NCI-H345 treated with DMSO at 0.1 percent for 48 hours (cell line): ENCODE results near the gene PRTN3.

ENCODE experiments used
- DNase-seq: peaks from one replicate; lab custom pipeline; 2025; ENCODE audit not compliant: unreplicated experiment; lab: John Stamatoyannopoulos, UW

Gene PRTN3, protein sequence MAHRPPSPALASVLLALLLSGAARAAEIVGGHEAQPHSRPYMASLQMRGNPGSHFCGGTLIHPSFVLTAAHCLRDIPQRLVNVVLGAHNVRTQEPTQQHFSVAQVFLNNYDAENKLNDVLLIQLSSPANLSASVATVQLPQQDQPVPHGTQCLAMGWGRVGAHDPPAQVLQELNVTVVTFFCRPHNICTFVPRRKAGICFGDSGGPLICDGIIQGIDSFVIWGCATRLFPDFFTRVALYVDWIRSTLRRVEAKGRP

DNA sequence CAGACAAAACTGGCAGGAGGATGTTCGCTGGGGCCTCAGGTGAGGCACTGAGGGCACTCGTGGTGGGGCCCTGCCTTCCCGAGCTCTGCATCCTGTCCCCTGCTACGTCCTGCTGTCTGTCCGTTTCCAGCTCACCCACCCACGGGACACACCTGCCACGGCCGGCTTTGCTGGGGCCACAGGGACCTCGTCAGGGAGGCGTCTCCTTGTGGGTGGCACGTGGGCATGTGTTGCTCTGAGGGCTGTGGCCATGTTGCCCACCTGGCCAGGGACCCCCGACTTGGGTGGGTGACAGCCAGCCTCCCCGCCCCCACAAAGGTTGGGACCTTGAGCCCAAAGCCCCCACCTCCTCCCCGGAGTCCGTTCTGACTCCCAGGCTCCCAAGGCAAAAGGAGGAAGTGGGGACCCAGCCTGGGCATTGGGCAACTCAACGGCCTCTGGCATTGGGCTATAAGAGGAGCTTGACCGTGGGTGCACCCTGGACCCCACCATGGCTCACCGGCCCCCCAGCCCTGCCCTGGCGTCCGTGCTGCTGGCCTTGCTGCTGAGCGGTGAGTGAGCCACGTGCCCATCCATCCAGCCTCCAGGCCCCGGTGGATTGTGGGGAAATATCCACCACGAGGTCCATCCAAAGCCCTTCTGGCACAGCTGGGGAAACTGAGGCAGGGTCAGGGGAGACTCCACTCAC is at the start of gene PRTN3:
Gene PRTN3, plus strand, starts transcription at position 481 of the 688 bp plus-strand sequence. Its CDS starts 10 bp downstream, at position 491.
- DNase-seq: no peak

DNA sequence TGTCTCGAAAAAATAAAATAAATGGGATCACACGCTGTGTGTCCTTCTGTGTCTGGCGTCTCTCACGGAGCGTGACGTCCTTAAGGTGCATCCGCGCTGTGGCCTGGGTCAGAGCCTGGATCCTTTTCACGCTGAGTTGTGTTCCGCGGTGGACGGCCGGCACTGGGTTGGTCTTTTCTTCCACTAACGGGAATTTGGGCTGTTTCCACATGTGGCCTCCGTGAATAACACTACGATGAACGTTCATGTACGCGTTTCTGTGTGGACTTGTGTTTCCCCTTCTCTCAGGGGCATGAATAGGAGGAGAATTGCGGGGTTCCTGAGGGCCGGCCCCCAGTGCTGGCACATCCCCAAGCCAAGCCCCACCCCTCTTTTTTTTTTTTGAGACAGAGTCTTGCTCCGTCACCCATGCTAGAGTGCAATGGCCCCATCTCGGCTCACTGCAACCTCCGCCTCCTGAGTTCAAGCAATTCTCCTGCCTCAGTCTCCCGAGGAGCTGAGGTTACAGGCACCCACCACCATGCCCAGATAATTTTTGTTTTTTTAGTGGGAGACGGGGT is 49.7 kb upstream of the PRTN3 start:
- DNase-seq: no peak

DNA sequence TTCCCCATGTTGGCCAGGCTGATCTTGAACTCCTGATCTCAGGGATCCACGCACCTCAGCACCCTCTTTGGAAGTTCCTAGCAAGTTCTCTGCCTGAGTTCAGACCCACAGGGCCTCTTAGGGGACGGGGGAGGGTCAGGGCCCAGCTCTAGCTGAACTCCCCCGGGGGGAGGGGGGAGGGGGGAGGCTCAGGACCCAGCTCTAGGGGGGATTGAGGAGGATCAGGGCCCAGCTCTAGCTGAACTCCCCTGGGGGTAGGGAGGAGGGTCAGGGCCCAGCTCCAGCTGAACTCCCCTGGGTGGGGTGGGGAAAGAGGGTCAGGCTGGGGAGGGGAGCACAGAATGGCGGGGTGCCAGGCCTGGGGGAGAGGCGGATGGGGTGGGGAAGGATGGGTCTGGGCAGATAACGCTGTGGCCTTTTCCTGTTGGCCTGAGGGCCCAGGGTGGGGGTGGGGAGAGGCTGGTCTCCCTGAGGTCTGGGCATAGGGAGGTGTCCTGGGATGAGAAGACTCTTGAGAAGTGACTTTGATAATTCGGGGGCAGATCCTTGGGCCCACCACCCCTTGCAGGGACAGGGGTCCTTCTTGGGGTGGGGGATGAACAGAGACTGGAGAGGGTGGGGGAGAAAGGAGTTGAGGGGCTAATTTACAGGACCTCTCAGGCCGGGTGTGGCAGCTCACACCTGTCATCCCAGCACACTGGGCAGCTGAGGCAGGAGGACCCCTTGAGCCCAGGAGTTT is 49.1 kb upstream of the PRTN3 start:
- no peak for DNase-seq

DNA sequence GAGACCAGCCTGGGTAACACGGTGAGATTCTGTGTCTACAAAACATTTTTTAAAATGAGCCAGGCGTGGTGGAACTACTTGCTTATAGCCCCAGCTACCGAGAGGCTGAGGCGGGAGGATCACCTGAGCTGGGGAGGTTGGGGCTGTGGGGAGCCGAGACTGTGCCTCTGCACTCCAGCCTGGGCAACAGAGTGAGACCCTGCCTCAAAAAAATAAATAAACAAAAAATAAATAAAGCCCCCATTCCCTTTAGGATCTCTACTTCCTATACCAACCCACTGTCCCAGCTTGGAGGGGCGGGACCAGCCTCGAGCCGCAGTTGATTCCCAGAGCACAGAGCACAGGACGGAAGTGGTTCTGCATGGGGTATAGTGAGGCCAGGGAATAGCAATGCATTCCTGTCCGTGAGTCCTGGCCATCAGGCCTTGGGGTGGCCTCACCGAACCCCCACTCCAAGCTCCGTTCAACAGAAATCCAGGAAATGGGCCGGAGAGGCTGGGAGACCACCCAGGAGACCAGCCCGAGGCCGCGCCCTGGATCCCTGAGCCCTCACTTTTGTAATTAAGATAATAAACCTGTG is 48.4 kb upstream of the PRTN3 start:
- no peak for DNase-seq

DNA sequence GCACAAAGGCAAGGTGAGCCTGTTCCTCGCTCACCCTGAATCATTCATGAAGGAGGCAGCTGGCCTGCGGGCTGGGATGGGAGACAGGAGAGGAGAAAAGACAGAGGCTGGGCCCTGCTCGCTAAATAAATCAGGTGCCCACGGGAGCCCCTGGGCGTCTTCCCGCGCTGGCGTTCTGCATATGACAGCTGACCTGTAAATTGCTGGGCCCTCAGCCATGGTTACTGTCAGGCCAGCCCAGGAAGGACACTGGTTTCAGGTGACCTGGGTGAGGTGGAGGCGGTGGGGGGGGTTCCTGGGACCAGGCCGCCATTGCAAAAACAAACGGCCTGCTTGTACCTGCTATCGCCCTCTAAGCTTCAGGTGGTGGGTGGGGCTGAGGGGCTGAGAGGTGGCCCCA is 47.0 kb upstream of the PRTN3 start:
- no peak for DNase-seq

DNA sequence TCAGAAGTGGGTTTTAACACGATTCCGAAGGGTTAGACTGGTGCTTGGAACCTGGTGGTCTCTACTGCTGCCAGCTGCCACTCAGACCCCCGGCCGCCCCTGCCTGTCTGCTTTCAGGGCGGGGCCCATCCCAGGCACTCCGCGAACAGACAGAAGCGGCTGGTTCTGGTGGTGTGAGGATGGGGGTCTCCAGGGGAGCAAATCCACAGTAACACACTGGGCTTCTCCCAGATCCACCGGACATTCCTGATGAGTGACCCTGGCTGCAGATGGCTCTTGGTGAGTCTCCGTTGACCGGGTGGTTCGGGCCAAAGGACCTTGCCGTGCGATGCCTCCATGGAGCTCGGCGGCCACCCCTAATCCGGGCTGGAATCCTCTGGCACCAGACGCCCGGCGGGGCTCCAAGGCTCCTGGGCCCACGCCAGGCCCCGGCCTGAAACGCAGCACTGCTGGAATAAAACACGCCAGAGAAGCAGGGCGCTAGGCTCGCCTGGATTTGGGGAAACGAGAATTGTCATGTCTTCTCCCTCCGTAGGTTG is 45.7 kb upstream of the PRTN3 start:
- DNase-seq: no peak

DNA sequence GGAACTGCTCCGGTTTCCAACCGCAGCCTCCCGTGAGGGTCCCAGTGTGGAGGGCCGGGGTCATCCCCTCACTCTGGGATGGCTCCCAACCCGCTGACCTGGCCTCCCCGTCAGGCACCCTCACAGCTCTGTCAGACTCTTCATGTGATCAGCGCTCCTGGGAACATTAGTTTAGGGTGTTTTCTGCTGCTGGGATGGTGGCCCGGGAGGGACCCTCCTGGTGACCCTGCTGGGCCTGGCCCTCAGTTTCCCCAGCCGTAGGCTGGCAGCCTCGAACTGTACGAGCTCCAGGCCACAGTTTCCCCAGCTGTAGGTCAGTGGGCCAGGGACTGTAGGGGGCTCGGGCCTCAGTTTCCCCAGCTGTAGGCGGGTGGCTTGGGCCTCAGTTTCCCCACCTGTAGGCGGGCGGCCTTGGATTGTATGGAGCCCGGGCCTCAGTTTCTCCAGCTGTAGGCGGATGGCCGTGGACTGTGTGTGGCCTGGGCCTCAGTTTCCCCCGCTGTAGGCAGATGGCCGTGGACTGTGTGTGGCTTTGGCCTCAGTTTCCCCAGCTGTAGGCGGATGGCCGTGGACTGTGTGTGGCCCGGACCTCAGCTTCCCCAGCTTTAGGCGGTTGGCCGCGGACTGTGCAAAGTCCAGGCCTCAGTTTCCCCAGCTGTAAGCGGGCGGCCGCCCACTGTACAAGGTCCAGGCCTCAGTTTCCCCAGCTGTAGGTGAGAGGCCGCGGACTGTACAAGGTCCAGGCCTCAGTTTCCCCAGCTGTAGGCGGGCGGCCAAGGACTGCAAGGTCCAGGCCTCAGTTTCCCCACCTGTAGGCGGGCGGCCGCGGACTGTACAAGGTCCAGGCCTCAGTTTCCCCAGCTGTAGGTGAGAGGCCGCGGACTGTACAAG is 44.9 kb upstream of the PRTN3 start:
- DNase-seq: no peak

DNA sequence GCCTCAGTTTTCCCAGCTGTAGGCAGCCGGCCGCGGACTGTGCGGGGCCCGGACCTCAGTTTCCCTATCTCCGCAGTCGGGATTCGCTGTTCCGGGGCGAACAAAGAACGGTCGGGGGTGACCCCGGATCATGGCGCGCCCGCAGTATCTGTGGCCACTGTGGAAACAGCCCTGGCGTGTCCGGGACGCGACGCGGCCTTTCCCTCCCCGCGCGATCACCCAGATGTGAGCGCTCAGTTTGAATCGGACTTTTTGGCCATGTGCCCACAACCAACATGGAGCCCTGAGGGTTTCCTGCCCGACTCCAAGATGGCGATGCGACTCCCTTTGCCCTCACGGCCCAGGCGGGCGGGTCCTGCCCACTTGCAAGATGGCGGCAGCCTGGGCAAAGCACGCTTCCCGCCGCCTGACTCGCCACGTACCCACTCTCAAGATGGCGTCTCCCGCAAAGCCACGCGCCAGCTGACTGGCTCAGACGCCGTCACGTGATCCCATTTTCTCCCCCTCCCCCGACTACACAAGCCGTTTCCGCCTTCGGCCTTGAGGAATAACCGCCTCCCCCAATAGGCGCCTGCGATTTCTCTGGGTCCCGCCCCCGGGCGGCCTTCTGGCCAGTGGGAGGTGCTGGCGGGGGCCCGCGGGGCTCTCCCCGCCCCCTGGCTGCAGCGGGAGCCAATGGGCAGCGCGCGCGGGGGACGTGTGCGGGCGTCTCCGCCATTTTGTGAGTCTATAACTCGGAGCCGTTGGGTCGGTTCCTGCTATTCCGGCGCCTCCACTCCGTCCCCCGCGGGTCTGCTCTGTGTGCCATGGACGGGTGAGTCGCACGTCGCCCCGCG is 43.9 kb upstream of the PRTN3 start, which contains the start of gene PTBP1:
Gene PTBP1, plus strand, starts transcription at position 761 of the 836 bp plus-strand sequence. Its CDS starts 46 bp downstream, at position 807.
- peak; percentile 99 for DNase-seq

DNA sequence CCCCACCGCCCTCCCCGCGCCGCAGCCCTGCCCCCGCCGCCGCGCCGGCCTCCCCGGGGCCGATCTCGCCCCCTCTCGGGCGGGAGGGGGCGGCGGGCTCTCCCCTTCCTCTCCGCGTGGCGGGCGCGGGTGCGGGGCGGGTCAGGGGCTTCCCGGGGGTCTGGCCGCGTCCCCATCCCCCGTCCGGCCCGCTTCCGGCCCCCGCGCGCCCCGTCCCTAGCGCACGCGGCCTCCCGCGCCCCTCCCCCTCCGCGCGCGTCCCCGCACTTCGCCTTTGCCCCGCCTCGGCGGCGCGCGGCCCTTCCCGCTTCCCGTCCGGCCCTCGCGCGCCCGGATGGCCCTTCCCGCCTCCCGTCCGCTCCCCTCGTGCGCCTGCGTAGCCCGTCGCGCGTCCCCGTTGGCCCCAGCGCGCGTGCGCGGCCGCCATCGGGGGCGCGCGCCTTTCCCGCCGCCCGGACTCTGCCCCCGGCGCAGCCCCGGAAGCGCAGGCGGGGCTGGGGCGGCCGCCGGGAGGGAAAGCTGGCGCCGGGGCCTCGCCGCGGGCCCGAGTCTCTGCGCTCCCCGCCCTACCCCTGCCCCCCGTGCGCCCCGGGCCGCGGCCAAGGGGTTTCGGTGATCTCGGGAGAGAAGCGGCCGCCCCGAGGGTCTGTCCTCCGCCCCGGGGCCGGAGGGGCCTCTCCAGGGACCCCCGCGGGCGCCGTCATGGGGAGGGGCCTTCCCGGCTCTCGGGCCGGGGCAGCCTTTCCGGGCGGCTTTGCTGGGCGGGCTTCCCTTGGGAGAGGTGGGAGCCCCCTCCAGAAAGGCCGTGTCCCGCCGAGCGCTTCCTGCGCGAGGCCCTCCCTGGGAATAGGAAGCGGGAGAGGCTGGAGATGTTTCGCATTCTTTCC is 43.0 kb upstream of the PRTN3 start:
- peak; percentile 72 for DNase-seq

DNA sequence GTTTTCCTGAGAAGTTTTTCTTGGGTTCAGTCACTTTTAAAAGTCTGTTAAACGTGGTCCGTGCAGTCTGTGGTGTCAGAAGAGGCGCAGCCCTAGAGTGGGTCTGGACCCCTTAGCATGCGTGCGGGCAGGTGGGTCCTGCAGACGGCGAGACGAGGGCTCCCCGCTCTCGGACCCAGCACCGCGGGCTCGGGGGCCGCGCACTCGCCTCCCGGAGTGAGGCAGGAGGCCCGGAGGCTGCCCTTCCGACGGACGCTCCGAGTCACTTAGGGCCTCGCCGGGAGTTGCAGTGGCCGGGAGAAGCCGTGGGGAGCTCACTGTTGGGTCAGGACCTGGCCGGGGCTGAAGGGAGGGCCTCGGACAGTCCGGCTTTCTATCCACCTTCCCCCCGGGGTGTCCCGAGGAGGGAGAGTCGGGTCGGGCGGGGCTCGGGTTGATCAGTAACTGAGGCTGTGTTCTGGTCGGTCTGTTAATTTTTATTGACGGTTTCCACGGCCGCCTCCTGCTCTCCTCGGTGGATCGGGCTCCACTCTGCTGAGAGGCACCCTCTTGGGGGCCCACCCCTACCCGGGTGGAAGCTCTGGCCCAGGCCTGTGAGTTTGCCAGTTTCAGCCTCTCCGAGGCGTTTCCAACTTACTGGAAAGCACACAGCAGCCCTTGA is 42.3 kb upstream of the PRTN3 start:
- no peak for DNase-seq

DNA sequence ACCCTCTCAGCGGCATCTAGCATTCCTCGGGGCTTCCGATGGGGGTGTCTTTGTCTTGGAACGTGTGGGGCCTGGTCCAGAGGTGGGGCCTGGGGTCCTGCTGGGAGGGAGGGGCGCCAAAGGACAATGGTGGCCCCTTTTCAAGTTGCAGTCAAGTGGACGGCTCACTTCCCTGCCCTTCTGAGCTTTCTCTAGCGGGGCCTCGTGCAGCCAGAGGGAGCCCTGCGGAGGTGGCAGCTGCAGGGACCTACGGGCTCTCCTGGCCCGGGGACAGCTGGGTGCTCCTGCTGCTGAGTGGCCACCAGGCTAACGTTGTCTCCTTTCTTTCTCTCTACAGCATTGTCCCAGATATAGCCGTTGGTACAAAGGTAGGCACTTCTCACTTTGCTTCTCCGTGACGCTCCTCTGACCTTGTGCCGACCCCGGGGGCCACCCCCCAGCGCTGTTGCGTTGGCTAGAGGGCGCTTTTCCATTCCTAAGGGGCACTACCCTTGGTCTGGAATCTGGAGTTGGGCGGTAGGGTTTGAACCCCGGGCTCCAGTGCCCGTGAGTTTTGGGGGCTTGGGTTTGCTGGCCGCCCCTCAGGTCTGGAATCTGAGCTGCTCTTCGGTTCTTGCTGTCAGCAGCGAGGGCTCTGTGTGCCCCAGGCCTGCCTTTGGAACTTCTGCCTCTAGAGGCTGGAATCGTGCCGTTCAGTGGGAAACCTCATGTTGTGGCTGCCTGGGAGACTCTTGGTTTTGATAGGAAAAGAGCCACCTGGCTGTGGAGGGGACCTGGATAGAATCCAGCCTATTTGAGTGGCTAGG is 41.5 kb upstream of the PRTN3 start:
- DNase-seq: no peak

DNA sequence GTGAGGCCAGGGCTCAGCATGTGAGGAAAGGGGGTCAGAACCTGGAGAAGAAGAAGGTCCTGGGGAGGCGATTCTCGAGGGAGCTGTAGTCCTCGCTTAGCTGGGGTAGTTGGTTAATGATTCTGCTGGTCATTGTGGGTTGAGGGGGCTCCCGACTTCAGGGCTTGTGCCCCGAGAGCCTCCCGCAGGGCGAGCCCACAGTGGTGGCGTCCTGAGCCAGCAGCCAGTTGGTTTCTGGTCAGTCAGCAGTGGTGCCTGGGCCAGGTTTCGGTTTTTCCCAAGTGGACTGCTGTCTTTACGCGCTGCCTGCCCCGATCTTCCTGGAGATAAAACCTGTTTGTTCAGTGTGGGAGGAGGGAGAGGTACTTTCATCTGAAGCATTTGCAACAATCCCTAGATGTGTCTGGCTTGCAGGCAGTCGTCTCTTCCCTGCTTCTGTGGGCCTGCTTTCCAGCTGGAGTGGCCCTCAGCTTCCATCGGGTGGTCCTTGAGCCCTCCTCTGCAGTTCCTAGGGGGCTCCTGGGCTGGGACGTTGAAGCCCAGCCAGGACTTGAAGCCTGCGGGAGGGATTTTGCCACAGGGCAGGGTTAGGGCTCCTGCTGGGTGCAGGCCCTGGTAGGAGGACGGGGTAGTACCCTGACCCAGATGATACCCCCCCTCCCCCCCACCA is 40.3 kb upstream of the PRTN3 start:
- no peak for DNase-seq

DNA sequence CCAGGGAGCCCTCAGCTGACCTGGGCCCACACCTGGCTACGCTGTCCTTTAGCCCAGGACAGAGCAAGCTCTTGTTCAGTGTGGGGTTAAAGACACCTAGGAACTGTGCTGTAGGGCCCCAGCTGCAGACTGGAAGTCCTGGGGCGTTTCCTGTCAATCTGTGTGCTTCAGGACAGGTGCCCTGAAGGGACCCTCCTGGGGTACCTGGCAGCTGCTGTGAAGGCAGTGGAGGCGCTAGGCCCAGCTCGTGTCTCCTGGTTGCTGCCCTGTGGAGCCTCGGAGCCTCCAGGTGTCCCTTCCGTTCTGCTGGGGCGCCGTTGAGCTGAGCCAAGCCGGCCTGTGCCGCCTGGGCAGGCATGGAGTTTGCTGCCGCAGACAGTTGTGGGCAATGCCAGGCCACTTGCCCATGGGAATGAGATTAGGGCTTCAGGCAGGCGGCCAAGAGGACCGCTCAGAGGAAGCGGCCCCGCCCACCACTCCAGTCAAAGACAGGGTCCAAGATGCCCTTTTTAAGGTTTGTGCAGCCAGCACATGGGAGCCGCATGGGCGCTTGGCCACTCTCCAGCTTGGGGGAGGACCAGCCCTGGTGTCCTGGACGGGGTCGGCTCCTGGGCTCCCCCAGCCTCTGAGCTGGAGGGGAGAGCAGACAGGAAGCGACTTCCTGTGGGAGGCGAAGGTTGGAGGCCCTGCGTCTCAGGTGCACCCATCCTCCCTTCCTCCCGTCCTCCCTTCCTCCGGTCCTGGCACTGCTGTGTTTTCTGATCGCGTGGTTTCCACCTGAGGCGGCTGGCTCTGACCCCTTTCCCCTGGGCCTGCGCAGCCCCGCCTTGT is 39.6 kb upstream of the PRTN3 start:
- no peak for DNase-seq

DNA sequence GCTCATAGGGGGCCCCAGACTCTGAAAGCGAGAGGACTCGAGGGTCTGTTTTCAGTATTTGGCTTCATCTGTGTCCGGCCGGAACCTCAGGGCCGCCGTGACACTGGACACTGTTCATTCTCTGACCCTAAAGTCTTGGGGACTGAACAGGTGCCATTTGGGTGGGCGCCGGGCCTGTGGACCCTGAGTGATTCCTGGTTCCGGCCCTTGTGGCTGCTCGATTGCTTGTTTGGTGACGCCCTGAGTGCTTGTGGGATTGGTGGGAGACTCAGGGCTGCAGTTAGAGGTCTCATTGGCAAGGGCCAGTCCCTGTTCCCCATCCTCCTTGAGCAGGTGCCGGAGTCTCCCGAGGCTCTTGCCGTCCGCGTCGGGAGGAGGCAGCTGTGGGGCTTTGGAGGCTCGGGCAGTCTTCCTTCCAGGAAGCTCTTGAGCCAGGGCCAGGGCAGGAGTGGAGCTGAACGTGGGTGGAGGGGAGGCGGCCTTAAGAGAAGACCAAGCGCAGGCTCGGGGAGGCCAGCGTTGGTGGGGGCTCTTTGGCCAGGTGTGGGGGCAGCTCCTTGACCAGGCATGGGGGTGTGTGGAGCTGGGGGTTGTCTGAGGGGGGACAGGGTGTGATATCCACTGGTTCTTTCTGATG is 38.8 kb upstream of the PRTN3 start:
- DNase-seq: no peak
